ENCODE measurements around the gene SFXN3.

DNA sequence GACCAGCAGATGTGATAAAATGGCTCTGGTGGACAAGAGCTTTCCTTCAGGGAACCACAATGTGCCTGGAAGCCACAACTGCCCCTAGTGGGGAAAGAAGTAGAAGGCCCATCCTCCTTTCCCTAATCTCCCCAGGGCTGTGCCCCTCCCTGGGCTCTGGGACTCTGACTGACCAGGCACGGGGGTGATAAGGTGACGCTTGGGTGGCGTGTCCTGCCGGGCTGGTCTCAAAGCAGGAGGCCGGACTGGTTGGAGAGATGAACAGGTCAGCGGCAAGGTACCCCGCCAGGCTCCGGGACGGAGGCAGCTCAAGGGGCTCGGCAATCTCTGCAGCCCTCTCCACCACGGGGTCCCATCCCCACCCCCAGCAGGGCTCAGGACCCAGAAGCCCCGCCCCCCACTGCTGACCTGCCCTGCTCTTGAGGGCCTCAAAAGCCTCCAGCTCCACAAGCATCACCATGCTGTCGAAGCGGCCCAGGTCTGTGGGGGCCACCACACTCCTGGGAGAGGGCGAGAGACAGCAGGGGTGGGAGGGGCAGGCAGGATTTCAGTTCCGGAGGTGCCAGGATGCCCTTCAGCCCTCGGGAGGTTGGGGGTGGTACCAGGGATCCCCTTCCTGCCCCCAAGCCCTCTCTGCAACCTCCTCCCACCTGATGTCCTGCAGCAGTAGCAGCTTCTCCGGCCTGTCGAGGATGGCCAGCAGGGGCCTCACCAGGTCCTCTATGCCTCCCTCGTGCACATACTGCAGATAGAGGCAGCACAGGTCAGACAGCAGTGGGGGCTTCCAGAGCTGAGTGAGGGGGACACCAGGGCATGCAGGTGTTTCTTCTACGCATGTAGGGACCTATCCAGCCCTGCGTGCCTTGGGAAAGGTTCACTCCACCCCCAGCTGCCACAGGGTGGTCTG, 19.3 kb upstream of the SFXN3 start:
- TF ChIP-seq, protein P1, sequence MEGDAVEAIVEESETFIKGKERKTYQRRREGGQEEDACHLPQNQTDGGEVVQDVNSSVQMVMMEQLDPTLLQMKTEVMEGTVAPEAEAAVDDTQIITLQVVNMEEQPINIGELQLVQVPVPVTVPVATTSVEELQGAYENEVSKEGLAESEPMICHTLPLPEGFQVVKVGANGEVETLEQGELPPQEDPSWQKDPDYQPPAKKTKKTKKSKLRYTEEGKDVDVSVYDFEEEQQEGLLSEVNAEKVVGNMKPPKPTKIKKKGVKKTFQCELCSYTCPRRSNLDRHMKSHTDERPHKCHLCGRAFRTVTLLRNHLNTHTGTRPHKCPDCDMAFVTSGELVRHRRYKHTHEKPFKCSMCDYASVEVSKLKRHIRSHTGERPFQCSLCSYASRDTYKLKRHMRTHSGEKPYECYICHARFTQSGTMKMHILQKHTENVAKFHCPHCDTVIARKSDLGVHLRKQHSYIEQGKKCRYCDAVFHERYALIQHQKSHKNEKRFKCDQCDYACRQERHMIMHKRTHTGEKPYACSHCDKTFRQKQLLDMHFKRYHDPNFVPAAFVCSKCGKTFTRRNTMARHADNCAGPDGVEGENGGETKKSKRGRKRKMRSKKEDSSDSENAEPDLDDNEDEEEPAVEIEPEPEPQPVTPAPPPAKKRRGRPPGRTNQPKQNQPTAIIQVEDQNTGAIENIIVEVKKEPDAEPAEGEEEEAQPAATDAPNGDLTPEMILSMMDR (IDR thresholded peaks at IDR 0.05) = peak; percentile 55
- no peak for TF ChIP-seq EZH2 (IDR thresholded peaks at IDR 0.05)
